ENCODE measurements around the gene CALML4. TPM values are rescaled to one million over a fixed set of nuclear protein-coding genes. Genes with fewer than 3 reads are reported as not detected.

CALML4 gene
- total RNA-seq, 6 experiments from 2014 or later = 0.40 to 1.9 (median 0.87) TPM

DNA sequence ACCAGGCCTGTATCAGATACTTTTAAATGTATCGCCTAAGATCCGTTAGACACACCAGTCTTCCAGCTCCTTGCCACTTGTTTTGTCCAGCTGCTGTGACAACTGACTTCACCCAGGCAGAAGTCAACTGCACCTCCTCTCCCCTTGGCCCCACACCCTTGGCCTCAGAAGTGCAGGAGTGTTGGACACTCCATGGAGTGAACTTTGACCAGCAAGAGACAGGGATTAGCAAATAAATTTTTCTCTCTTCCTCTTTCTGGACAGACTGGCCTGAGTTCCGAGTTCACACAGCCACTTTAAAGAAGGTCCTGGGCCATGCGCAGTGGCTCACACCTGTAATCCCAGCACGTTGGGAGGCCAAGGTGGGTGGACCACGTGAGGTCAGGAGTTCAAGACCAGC is 27.3 kb upstream of the CALML4 start:
- TF ChIP-seq, protein P1, sequence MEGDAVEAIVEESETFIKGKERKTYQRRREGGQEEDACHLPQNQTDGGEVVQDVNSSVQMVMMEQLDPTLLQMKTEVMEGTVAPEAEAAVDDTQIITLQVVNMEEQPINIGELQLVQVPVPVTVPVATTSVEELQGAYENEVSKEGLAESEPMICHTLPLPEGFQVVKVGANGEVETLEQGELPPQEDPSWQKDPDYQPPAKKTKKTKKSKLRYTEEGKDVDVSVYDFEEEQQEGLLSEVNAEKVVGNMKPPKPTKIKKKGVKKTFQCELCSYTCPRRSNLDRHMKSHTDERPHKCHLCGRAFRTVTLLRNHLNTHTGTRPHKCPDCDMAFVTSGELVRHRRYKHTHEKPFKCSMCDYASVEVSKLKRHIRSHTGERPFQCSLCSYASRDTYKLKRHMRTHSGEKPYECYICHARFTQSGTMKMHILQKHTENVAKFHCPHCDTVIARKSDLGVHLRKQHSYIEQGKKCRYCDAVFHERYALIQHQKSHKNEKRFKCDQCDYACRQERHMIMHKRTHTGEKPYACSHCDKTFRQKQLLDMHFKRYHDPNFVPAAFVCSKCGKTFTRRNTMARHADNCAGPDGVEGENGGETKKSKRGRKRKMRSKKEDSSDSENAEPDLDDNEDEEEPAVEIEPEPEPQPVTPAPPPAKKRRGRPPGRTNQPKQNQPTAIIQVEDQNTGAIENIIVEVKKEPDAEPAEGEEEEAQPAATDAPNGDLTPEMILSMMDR (IDR thresholded peaks at IDR 0.05) = no peak
- H3K27ac Mint-ChIP-seq = no peak overlapping the region
- DNase-seq = no peak
- H3K36me3 Mint-ChIP-seq (ENCODE audit: low read depth) = no peaks in the 10 kb centered on the region; the same call in 1 of the 2 replicates
- no peaks in the 10 kb centered on the region for H3K9me3 Mint-ChIP-seq
- no peak overlapping the region for H3K4me3 Mint-ChIP-seq
- H3K27me3 Mint-ChIP-seq (ENCODE audit: insufficient read depth) = peaks cover 3% of the 10 kb centered on the region
- H3K4me1 Mint-ChIP-seq (ENCODE audit: low read depth) = peaks cover 31% of the 10 kb centered on the region

GRCh38 chr15:68231102-68231818 is 26.1 kb upstream of the CALML4 start:
- H3K4me3 Mint-ChIP-seq = peak overlapping the region; percentile 19; the same call in 1 of the 2 replicates
- DNase-seq = no peak
- no peaks in the 10 kb centered on the region; the same call in 1 of the 2 replicates for H3K36me3 Mint-ChIP-seq (ENCODE audit: low read depth)
- H3K27ac Mint-ChIP-seq = no peak overlapping the region; the same call in 1 of the 2 replicates
- peaks cover 33% of the 10 kb centered on the region for H3K4me1 Mint-ChIP-seq (ENCODE audit: low read depth)
- TF ChIP-seq, protein P1 (IDR thresholded peaks at IDR 0.05) = no peak
- H3K9me3 Mint-ChIP-seq = no peaks in the 10 kb centered on the region
- peaks cover 3% of the 10 kb centered on the region for H3K27me3 Mint-ChIP-seq (ENCODE audit: insufficient read depth)

- Mint-ChIP-seq H3K4me3 (peak overlapping the region; percentile 96), H3K27me3 (ENCODE audit: insufficient read depth) (peaks cover 3% of the 10 kb centered on the region), H3K9me3 (no peaks in the 10 kb centered on the region), H3K4me1 (ENCODE audit: low read depth) (peaks cover 33% of the 10 kb centered on the region), H3K36me3 (ENCODE audit: low read depth) (no peaks in the 10 kb centered on the region; the same call in 1 of the 2 replicates), H3K27ac (peak overlapping the region; percentile 92)
- TF ChIP-seq, protein P1 (IDR thresholded peaks at IDR 0.05) = no peak
- peak; percentile 20 for DNase-seq
Measured at GRCh38 chr15:68230157-68231100, 25.3 kb upstream of the CALML4 start.

DNA sequence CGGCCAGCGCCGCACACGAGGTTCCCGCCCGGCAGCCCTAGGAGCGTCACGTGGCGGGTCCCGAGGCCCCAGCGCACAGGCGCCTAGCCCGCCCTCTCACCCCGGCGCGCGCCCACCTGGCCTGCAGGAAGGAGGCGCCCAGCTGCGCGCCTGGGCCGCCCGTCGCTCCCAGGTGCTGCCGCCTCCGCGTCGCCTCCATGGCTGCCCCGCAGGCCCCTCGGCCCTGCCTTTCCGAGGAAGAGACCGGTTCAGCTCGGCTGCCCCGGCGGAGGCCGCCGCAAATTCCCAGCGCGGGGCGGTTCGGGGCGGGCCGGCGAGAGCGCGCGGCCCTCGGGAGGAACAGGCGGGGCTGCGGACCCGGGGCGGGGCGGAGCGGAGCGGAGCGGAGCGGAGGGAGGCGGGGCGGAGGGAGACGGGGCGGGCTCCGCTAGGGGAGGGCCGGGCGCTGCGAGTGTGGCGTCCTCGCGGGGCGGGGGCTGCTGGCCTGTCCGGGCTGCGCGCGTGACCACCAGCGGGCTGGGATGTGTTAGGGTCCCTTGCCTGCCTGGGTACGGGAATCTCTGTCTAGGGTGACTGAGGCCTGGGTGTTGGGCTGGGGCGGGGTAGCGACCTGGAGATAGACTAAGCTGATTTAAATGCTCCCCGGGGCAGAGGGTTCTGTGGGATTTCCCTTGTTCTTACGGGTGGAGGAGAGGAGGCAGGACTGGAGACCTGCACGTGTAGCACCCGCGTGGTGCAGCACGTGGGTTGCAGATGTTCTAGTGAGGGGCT is 24.4 kb upstream of the CALML4 start, which contains the start of gene CLN6:
CLN6 (minus strand) TSS at position 343 of the 771 bp plus-strand sequence; CDS start at position 199, 144 bp downstream.
- Mint-ChIP-seq H3K27me3 (ENCODE audit: insufficient read depth) (peaks cover under 1% of the 10 kb centered on the region), H3K36me3 (ENCODE audit: low read depth) (peaks cover 5% of the 10 kb centered on the region; the same call in 1 of the 2 replicates), H3K27ac (peak within 1 kb of the TSS; percentile 92), H3K4me1 (ENCODE audit: low read depth) (peaks cover 40% of the 10 kb centered on the region), H3K9me3 (no peaks in the 10 kb centered on the region), H3K4me3 (peak within 1 kb of the TSS; percentile 96)
- peak; percentile 62 for DNase-seq
- TF ChIP-seq, protein P1 (IDR thresholded peaks at IDR 0.05) = no peak

DNA sequence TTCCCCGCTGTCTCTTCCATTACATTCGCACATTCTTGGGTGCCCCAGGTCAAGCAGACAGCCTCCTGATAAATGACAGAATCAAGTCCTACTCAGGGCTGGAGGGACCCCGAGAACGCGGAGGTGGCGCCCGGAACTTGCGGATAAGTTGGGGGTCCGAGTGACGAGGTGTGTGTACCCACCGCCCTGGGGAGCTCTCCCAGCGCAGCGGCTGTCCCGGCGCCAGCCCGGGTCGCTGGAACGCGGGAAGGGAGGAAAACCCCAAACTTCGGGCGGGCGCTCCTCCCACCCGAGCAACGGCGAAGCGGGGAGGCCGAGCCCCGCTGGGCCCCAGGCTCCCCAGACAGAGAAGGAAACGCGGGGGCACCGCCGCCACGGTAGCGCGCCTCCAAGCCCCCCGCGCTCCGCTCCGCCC is 23.8 kb upstream of the CALML4 start:
- TF ChIP-seq, protein P1 (IDR thresholded peaks at IDR 0.05) = no peak
- Mint-ChIP-seq H3K4me1 (ENCODE audit: low read depth) (peaks cover 41% of the 10 kb centered on the region), H3K36me3 (ENCODE audit: low read depth) (peaks cover 7% of the 10 kb centered on the region; the same call in 1 of the 2 replicates), H3K9me3 (no peaks in the 10 kb centered on the region), H3K4me3 (peak overlapping the region; percentile 96), H3K27ac (peak overlapping the region; percentile 82), H3K27me3 (ENCODE audit: insufficient read depth) (no peaks in the 10 kb centered on the region; the same call in 1 of the 2 replicates)
- no peak for DNase-seq
